Neural progenitor cell (in vitro differentiated cells): Measurements from ENCODE around the gene RNFT2.

Experiments
- EZH2 ChIP-seq: fragments of 200-600 bp; sonication (generic); IDR thresholded peaks from 2 replicates; pipeline ENCODE4 v1.6.1; 2017; ENCODE audit warnings: antibody characterized with exemption, mild to moderate bottlenecking, moderate library complexity
- TF ChIP-seq, protein P1 (sequence below): fragments of 200-600 bp; sonication (generic); IDR thresholded peaks from 2 replicates; pipeline ENCODE4 v1.5.1; 2017; ENCODE audit warnings: antibody characterized with exemption, mild to moderate bottlenecking

DNA sequence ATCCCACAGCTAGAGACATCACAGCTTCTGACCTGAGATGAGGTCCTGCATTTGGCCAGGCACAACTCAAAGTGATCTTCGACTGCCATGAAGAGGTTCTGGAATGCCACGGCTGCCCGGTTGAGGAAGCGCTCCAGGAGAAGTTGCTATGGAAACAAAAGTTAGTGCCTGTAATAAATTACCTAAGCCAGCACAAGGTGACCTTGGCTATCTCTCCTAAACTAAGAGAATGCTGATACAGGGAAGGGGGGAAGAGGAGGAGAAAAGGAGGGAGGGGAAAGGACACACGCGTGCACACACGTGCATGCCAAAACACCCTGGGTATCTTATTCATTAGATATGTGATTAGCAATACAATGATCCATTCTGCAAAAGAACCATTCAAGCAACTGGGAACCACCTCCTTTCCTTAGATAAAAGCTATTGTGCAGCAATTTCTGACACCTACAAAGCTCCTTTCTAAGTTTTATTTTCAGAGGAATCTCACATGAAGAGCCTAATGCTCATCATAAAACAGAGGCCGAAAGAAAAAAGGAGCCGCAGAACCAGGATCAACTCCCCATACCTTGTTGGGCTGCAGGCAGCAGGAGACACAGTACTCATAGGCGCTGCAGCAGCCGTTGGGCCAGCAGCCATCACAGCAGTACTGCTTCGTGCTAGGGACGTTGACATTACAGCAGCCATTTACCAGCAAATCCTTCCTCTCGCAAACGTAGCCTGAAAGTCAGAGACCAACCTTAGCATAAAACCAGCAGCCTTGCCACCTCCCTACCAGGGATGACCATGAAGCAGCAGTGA lies 18.2 kb upstream of the RNFT2 start:
- TF ChIP-seq, protein P1, sequence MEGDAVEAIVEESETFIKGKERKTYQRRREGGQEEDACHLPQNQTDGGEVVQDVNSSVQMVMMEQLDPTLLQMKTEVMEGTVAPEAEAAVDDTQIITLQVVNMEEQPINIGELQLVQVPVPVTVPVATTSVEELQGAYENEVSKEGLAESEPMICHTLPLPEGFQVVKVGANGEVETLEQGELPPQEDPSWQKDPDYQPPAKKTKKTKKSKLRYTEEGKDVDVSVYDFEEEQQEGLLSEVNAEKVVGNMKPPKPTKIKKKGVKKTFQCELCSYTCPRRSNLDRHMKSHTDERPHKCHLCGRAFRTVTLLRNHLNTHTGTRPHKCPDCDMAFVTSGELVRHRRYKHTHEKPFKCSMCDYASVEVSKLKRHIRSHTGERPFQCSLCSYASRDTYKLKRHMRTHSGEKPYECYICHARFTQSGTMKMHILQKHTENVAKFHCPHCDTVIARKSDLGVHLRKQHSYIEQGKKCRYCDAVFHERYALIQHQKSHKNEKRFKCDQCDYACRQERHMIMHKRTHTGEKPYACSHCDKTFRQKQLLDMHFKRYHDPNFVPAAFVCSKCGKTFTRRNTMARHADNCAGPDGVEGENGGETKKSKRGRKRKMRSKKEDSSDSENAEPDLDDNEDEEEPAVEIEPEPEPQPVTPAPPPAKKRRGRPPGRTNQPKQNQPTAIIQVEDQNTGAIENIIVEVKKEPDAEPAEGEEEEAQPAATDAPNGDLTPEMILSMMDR, result no peak
- TF ChIP-seq EZH2, result no peak
